OCI-LY1 (cell line): ENCODE results near the gene KIFC3.
"Not testable (repeated sequence)": the region's sequence is repeated elsewhere in the genome, so short reads cannot be mapped to it uniquely, and the experiment has no call there.

Source experiments
- H2AFZ ChIP-seq: fragments of 200-600 bp; sonication (generic), shearing (Covaris generic); 2 replicates; pipeline ENCODE4 v1.6.0; 2014; ENCODE audit warnings: antibody characterized with exemption, mild to moderate bottlenecking, low read length
- H3F3A ChIP-seq: fragments of 200-600 bp; sonication (generic), shearing (Covaris generic); 2 replicates; pipeline ENCODE4 v1.6.0; 2014; ENCODE audit warnings: mild to moderate bottlenecking, antibody characterized with exemption, low read length, moderate library complexity; ENCODE audit not compliant: insufficient read depth
- H3K27ac ChIP-seq: fragments of 200-600 bp; sonication (generic); 2 replicates; pipeline ENCODE4 v1.5.1; 2014; ENCODE audit warnings: low read length, mixed run types, mild to moderate bottlenecking, low read depth; ENCODE audit not compliant: poor library complexity, severe bottlenecking
- H3K27me3 ChIP-seq: fragments of 200-600 bp; sonication (generic); 2 replicates; pipeline ENCODE4 v1.6.0; 2014; ENCODE audit warnings: antibody characterized with exemption, mild to moderate bottlenecking, low read length, moderate library complexity; ENCODE audit not compliant: insufficient read depth
- H3K36me3 ChIP-seq: fragments of 200-600 bp; sonication (generic); 2 replicates; pipeline ENCODE4 v1.6.1; 2014; ENCODE audit warnings: mild to moderate bottlenecking, antibody characterized with exemption, low read length, moderate library complexity, mixed read lengths; ENCODE audit not compliant: insufficient read depth
- H3K4me1 ChIP-seq: fragments of 200-600 bp; sonication (generic); 2 replicates; pipeline ENCODE4 v1.5.1; 2014; ENCODE audit warnings: mild to moderate bottlenecking, low read length, moderate library complexity; ENCODE audit not compliant: insufficient read depth, severe bottlenecking
- H3K4me2 ChIP-seq: fragments of 200-600 bp; sonication (generic), shearing (Covaris generic); 2 replicates; pipeline ENCODE4 v1.6.1; 2014; ENCODE audit warnings: low read length
- H3K4me3 ChIP-seq: fragments of 200-600 bp; sonication (generic); 2 replicates; pipeline ENCODE4 v1.5.1; 2014; ENCODE audit warnings: low read length, low read depth, mild to moderate bottlenecking, mixed read lengths; ENCODE audit not compliant: poor library complexity, severe bottlenecking
- H3K79me2 ChIP-seq: fragments of 200-600 bp; shearing (Covaris generic); 2 replicates; pipeline ENCODE4 v1.6.1; 2016; ENCODE audit warnings: mixed run types, low read length, mixed read lengths; ENCODE audit not compliant: insufficient read depth
- H3K9ac ChIP-seq: fragments of 200-600 bp; sonication (generic), shearing (Covaris generic); 2 replicates; pipeline ENCODE4 v1.6.1; 2014; ENCODE audit warnings: mild to moderate bottlenecking, low read length, mixed read lengths
- H3K9me2 ChIP-seq: fragments of 200-600 bp; sonication (generic), shearing (Covaris generic); 2 replicates; pipeline ENCODE4 v1.6.1; 2014; ENCODE audit warnings: low read depth, mild to moderate bottlenecking, low read length, mixed read lengths
- H3K9me3 ChIP-seq: fragments of 200-600 bp; shearing (Covaris generic); 2 replicates; pipeline ENCODE4 v1.6.1; 2014; ENCODE audit warnings: low read length, mixed read lengths
- H4K20me1 ChIP-seq: fragments of 200-600 bp; sonication (generic), shearing (Covaris generic); 2 replicates; pipeline ENCODE4 v1.6.0; 2016; ENCODE audit warnings: mild to moderate bottlenecking, low read length; ENCODE audit not compliant: insufficient read depth
- CTCF ChIP-seq: fragments of 200-600 bp; sonication (generic), shearing (Covaris generic); IDR thresholded peaks from 2 replicates; pipeline ENCODE4 v1.5.1; 2017; ENCODE audit warnings: mild to moderate bottlenecking, antibody characterized with exemption, low read length, moderate library complexity, mixed read lengths
- EZH2 ChIP-seq: fragments of 200-600 bp; sonication (generic), shearing (Covaris generic); IDR thresholded peaks from 2 replicates; pipeline ENCODE4 v1.8.0; 2017; ENCODE audit warnings: borderline replicate concordance, mixed run types, mild to moderate bottlenecking, antibody characterized with exemption, low read length, moderate library complexity, mixed read lengths

KIFC3 gene

GRCh38 chr16:57783116-57783515 is 19.2 kb downstream of the KIFC3 start:
- H3K4me2 ChIP-seq: no peak overlapping the region
- no peaks in the 10 kb centered on the region for H3K79me2 ChIP-seq
- H3K27ac ChIP-seq: no peak overlapping the region
- no peaks in the 10 kb centered on the region for H4K20me1 ChIP-seq
- no peak overlapping the region for H3K9ac ChIP-seq
- no peaks in the 10 kb centered on the region for H3K9me2 ChIP-seq
- no peak overlapping the region for H3K4me3 ChIP-seq
- H3K36me3 ChIP-seq: no peaks in the 10 kb centered on the region
- H3K4me1 ChIP-seq: no peaks in the 10 kb centered on the region
- H3K9me3 ChIP-seq: no peaks in the 10 kb centered on the region
- H3F3A ChIP-seq: no peaks in the 10 kb centered on the region
- TF ChIP-seq CTCF: no peak
- TF ChIP-seq EZH2: no peak
- no peaks in the 10 kb centered on the region for H3K27me3 ChIP-seq
- no peak overlapping the region for H2AFZ ChIP-seq

GRCh38 chr16:57782607-57783055 is 19.7 kb downstream of the KIFC3 start:
- H3K4me1 ChIP-seq, H3F3A ChIP-seq, H3K9me2 ChIP-seq, H4K20me1 ChIP-seq, H3K27me3 ChIP-seq, H3K79me2 ChIP-seq, H3K36me3 ChIP-seq, H3K9me3 ChIP-seq, H3K4me2 ChIP-seq, H3K9ac ChIP-seq, H2AFZ ChIP-seq, H3K4me3 ChIP-seq, H3K27ac ChIP-seq: not testable (repeated sequence)

GRCh38 chr16:57781741-57782606 is 20.3 kb downstream of the KIFC3 start:
- no peaks in the 10 kb centered on the region for H3K79me2 ChIP-seq
- H2AFZ ChIP-seq: no peak overlapping the region
- no peaks in the 10 kb centered on the region for H3K27me3 ChIP-seq
- no peaks in the 10 kb centered on the region for H3K9me3 ChIP-seq
- H3K36me3 ChIP-seq: no peaks in the 10 kb centered on the region
- no peaks in the 10 kb centered on the region for H3K9me2 ChIP-seq
- H3K27ac ChIP-seq: no peak overlapping the region
- no peaks in the 10 kb centered on the region for H4K20me1 ChIP-seq
- no peaks in the 10 kb centered on the region for H3F3A ChIP-seq
- no peaks in the 10 kb centered on the region for H3K4me1 ChIP-seq
- H3K9ac ChIP-seq: no peak overlapping the region
- H3K4me2 ChIP-seq: no peak overlapping the region
- TF ChIP-seq EZH2: no peak
- TF ChIP-seq CTCF: no peak
- no peak overlapping the region for H3K4me3 ChIP-seq

- no peaks in the 10 kb centered on the region for H3K36me3 ChIP-seq
- H3K27ac ChIP-seq: no peak overlapping the region
- no peak overlapping the region for H3K9ac ChIP-seq
- no peak overlapping the region for H2AFZ ChIP-seq
- H3K4me2 ChIP-seq: no peak overlapping the region
- no peaks in the 10 kb centered on the region for H3K9me2 ChIP-seq
- H3F3A ChIP-seq: no peaks in the 10 kb centered on the region
- no peaks in the 10 kb centered on the region for H3K79me2 ChIP-seq
- no peak overlapping the region for H3K4me3 ChIP-seq
- H4K20me1 ChIP-seq: no peaks in the 10 kb centered on the region
- no peaks in the 10 kb centered on the region for H3K27me3 ChIP-seq
- no peak for TF ChIP-seq CTCF
- no peaks in the 10 kb centered on the region for H3K9me3 ChIP-seq
- H3K4me1 ChIP-seq: no peaks in the 10 kb centered on the region
Measured at GRCh38 chr16:57781349-57781740, 20.9 kb downstream of the KIFC3 start.

GRCh38 chr16:57779836-57780235 is 22.5 kb downstream of the KIFC3 start:
- H3K9me2 ChIP-seq, H3K4me1 ChIP-seq, H2AFZ ChIP-seq, H4K20me1 ChIP-seq, H3K36me3 ChIP-seq, H3K79me2 ChIP-seq, H3F3A ChIP-seq, H3K27ac ChIP-seq, H3K4me2 ChIP-seq, H3K27me3 ChIP-seq, H3K9ac ChIP-seq, H3K4me3 ChIP-seq, H3K9me3 ChIP-seq: not testable (repeated sequence)
